Putamen (tissue), 1 donor: ENCODE data around the gene AGAP3.
A peak's percentile ranks its signal among the peaks of the same experiment; 100 is the strongest.

ENCODE experiments used
- DNase-seq: peaks from one replicate; pipeline ENCODE4 v3.0.0-alpha.2; 2016; ENCODE audit warnings: low spot score

AGAP3 gene

GRCh38 chr7:151057989-151058780, 28.1 kb upstream of the AGAP3 start:
- DNase-seq: peak; percentile 100

- DNase-seq: peak; percentile 48
These were observed 27.4 kb upstream of the AGAP3 start for GRCh38 chr7:151058781-151059366.

GRCh38 chr7:151059367-151060112, 26.7 kb upstream of the AGAP3 start, which contains the start of gene SLC4A2:
SLC4A2 (plus strand) TSS chr7:151059589; CDS start chr7:151061988, 2,399 bp downstream.
- DNase-seq: peak; percentile 92

- DNase-seq: no peak
These were observed 26.2 kb upstream of the AGAP3 start for GRCh38 chr7:151060113-151060415.

- DNase-seq: peak; percentile 63
These were observed 25.7 kb upstream of the AGAP3 start for GRCh38 chr7:151060416-151061212.

GRCh38 chr7:151061213-151062110, 24.8 kb upstream of the AGAP3 start:
- DNase-seq: no peak

GRCh38 chr7:151062111-151062398, 24.2 kb upstream of the AGAP3 start:
- DNase-seq: no peak

- DNase-seq: no peak
These were observed 23.7 kb upstream of the AGAP3 start for GRCh38 chr7:151062399-151063211.

GRCh38 chr7:151063212-151063561, 23.1 kb upstream of the AGAP3 start:
- no peak for DNase-seq

- no peak for DNase-seq
These were observed 21.8 kb upstream of the AGAP3 start for GRCh38 chr7:151064454-151064853.

GRCh38 chr7:151064993-151065392, 21.3 kb upstream of the AGAP3 start:
- DNase-seq: no peak

GRCh38 chr7:151065516-151065915, 20.8 kb upstream of the AGAP3 start:
- no peak for DNase-seq

GRCh38 chr7:151066273-151066974, 19.9 kb upstream of the AGAP3 start:
- DNase-seq: no peak

GRCh38 chr7:151068069-151068773, 18.1 kb upstream of the AGAP3 start:
- DNase-seq: no peak

- DNase-seq: no peak
These were observed 16.3 kb upstream of the AGAP3 start for GRCh38 chr7:151069841-151070573.

GRCh38 chr7:151070574-151070960, 15.7 kb upstream of the AGAP3 start:
- no peak for DNase-seq

- DNase-seq: no peak
These were observed 15.0 kb upstream of the AGAP3 start for GRCh38 chr7:151071032-151071866.

GRCh38 chr7:151073990-151074389, 12.3 kb upstream of the AGAP3 start:
- no peak for DNase-seq
